ENCODE results near the gene PTMA.

- TF ChIP-seq PATZ1 (CRISPR knock-in tag; IDR thresholded peaks at IDR 0.05; ENCODE audit: borderline replicate concordance) (no peak), ZNF565 (CRISPR knock-in tag; conservative IDR thresholded peaks at IDR 0.05; ENCODE audit: low read depth) (no peak), CSRNP3 (CRISPR knock-in tag; IDR thresholded peaks at IDR 0.05) (no peak), ARNTL (CRISPR knock-in tag; IDR thresholded peaks at IDR 0.05; ENCODE audit: borderline replicate concordance, low read depth) (no peak), CSDC2 (CRISPR knock-in tag; IDR thresholded peaks at IDR 0.05) (no peak), CREB5 (CRISPR knock-in tag; IDR thresholded peaks at IDR 0.05; ENCODE audit: low read depth) (no peak), RARB (CRISPR knock-in tag; IDR thresholded peaks at IDR 0.05) (no peak)
Observed at GRCh38 chr2:231667096-231667427, 41.3 kb upstream of the PTMA start.
